Left lung (tissue), 10 donors: ENCODE measurements around the gene CBL. TPM values are rescaled to one million over a fixed set of nuclear protein-coding genes. Genes with fewer than 3 reads are reported as not detected.

Experiments used
- ATAC-seq: fragments of 200-7000 bp; cut with Tn5 transposase; one replicate; pipeline ENCODE4 v1.9.1; 2020; ENCODE audit warnings: moderate library complexity
- DNase-seq, 4 donors: peaks; one replicate each; pipeline ENCODE4 v3.0.0-alpha.2; 2013 to 2020
- H3K27ac ChIP-seq, 2 donors: fragments of 200-600 bp; sonication (generic) in 1 of 2; one replicate each; pipeline versions ENCODE4 v1.5.0 to v1.8.0; 2020 to 2021
- H3K27me3 ChIP-seq, 2 donors: fragments of 200-600 bp; sonication (generic) in 1 of 2; one replicate each; pipeline versions ENCODE4 v1.5.0 to v1.8.0; 2020 to 2021
- H3K36me3 ChIP-seq, 2 donors: fragments of 200-600 bp; sonication (generic) in 1 of 2; one replicate each; pipeline versions ENCODE4 v1.5.0 to v1.8.0; 2020 to 2021
- H3K4me1 ChIP-seq, 2 donors: fragments of 200-600 bp; one replicate each; pipeline ENCODE4 v1.8.0; 2021
- H3K4me3 ChIP-seq, 2 donors: fragments of 200-600 bp; sonication (generic) in 1 of 2; one replicate each; pipeline versions ENCODE4 v1.5.0 to v1.8.0; 2020 to 2021; ENCODE audit warnings: mild to moderate bottlenecking in 1 of 2
- H3K9me3 ChIP-seq, 2 donors: fragments of 200-600 bp; sonication (generic) in 1 of 2; one replicate each; pipeline versions ENCODE4 v1.5.0 to v1.8.0; 2020 to 2021
- intact Hi-C, 2 donors: fragments of 100-400 bp; cut with DNase I; formaldehyde crosslinking; loops; one replicate each; pipeline versions ENCODE4 v1.11.2 to v1.14.2; 2022
- polyA plus RNA-seq, 6 donors: library from polyadenylated mRNA; unstranded; fragments of 120-200 nt; gene quantifications; one replicate each; pipeline ENCODE4 v1.2.1, GENCODE V29; 2013; ENCODE audit not compliant: insufficient read length in 6 of 6
- total RNA-seq, 2 donors: library from RNA; stranded (reverse); fragmentation: NEBNext Ultra II Directional; extraction: Animal tissue kit (Norgen Biotek cat#: 25700); gene quantifications; one replicate each; pipeline ENCODE4 v1.2.1, GENCODE V29; 2021
- TF ChIP-seq, protein P1 (sequence below), 2 donors: fragments of 200-600 bp; sonication (generic) in 1 of 2; IDR thresholded peaks; one replicate each; pipeline versions ENCODE4 v1.5.0 to v1.8.0; 2021; ENCODE audit warnings: antibody characterized with exemption in 2 of 2
- donor health status: DM: no; HTN: yes; CAD: no.
- donor health status: DM: no; HTN: no; CAD: no.

The CBL gene
- total and polyA plus RNA-seq, 8 donors = 18.9 to 36.6 (median 22.1) TPM

DNA sequence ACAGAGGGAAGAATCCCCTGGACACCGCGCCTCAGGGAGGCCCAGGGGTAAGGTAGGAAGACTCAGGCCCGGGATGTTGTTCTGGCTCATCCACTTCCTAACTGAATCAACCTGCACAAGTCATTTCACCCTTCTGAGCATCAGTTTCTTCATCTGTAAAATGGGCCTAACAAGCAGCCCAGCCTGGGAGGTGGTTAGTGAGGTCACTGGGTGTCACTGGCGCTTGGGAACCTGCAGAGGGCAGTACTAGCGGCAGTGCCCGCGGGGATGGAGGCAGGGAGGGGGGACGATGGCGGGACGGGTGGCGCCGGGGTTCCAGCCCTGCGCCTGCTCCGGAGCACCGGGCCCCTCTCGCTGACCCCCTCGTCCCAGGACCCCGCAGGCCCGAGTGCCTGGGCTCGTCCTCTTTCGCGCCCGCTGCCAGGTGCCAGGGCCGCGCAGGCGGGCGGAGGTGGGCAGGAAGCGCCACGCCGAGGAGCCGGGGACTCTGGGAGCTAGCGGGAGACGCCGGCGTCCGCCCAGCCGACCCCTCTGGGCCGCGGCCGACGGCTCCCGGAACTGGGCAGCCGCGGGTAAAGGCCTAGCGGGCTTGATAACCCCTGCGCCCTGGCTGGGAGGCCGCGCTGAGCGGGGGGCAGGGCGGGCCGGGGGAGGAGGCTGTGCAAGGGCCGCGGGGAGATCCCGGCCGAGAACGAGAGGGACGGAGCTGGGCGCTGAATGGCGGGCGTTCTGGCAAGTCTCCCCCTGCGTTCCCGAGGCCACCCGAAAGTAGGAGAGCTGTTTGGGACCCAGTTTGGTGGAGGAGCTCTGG, 37.5 kb upstream of the CBL start, which contains the start of gene NLRX1:
TSS of gene NLRX1 (plus strand) at position 255 of the 811 bp plus-strand sequence. CDS start 2,679 bp downstream, outside the sequence.
- Histone ChIP-seq H3K27ac (peak within 1 kb of the TSS; percentile 90 to 95), H3K4me3 (peak within 1 kb of the TSS; percentile 78 to 83), H3K36me3 (peaks cover 0 to 3% of the 10 kb centered on the region in 2 donors), H3K9me3 (no peaks in the 10 kb centered on the region), H3K4me1 (peaks cover 0 to 13% of the 10 kb centered on the region in 2 donors), H3K27me3 (no peaks in the 10 kb centered on the region)
- ATAC-seq = peak; percentile 97
- intact Hi-C loops = no loop called here
- TF ChIP-seq, protein P1, sequence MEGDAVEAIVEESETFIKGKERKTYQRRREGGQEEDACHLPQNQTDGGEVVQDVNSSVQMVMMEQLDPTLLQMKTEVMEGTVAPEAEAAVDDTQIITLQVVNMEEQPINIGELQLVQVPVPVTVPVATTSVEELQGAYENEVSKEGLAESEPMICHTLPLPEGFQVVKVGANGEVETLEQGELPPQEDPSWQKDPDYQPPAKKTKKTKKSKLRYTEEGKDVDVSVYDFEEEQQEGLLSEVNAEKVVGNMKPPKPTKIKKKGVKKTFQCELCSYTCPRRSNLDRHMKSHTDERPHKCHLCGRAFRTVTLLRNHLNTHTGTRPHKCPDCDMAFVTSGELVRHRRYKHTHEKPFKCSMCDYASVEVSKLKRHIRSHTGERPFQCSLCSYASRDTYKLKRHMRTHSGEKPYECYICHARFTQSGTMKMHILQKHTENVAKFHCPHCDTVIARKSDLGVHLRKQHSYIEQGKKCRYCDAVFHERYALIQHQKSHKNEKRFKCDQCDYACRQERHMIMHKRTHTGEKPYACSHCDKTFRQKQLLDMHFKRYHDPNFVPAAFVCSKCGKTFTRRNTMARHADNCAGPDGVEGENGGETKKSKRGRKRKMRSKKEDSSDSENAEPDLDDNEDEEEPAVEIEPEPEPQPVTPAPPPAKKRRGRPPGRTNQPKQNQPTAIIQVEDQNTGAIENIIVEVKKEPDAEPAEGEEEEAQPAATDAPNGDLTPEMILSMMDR (IDR thresholded peaks at IDR 0.05) = peak; percentile 65 to 88
- peak; percentile 75 to 97 (median 90) for DNase-seq

DNA sequence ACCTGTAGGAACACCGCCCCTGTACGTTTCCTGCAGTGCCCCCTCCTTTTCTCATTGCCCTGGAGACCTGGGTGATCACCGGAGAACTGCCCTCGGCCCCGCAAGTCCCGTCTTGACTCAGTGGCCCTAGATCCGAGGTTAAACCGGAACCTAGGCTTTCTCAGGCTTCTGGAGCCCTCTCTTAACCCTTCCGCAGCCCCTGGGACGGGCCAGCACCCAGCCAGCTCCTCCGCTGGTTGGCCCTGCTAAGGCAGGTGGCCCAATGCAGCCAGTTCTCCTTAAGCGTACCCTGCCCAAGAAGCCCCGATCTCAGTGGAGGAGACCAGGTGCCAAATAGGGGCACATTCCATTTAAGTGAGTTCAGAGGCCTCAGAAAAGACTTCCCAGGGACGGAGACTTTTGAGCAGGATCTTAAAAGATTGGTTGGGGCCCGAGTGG, 36.8 kb upstream of the CBL start:
- Histone ChIP-seq H3K9me3 (no peaks in the 10 kb centered on the region), H3K27ac (peak overlapping the region; percentile 90 to 95), H3K4me1 (peaks cover 0 to 13% of the 10 kb centered on the region in 2 donors), H3K36me3 (peaks cover 0 to 10% of the 10 kb centered on the region in 2 donors), H3K4me3 (peak overlapping the region; percentile 78 to 83), H3K27me3 (no peaks in the 10 kb centered on the region)
- DNase-seq = peak in 3 of 4 donors; percentile 29 to 60 (median 59)
- intact Hi-C loops = no loop called here
- TF ChIP-seq, protein P1 (IDR thresholded peaks at IDR 0.05) = no peak
- ATAC-seq = peak; percentile 72

DNA sequence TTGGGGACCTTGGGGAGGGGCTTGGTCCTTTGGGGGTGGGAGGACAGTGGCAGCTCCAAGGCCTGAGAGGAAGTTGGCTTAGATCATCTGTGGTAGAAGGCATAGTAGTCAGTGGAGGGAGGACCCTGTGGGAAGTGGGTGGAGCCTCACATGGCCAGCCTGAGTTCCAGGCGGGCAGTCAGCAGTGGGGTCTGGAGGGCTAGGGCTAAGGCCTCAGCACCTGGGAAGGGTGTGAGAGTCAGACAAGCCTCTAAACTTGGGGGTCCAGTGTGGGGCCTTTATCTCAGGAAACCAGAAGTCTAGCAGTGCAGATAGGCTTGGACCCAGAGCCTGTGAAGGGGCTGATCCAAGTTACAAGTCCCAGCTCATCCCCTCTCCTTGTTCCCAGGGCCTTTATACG, 33.6 kb upstream of the CBL start:
- intact Hi-C loops = no loop called here
- Histone ChIP-seq H3K27ac (no peak overlapping the region), H3K4me3 (no peak overlapping the region), H3K36me3 (peaks cover 0 to 30% of the 10 kb centered on the region in 2 donors), H3K9me3 (no peaks in the 10 kb centered on the region), H3K4me1 (peaks cover 0 to 13% of the 10 kb centered on the region in 2 donors), H3K27me3 (no peaks in the 10 kb centered on the region)
- ATAC-seq (no peak), DNase-seq (no peak)
- TF ChIP-seq, protein P1 (IDR thresholded peaks at IDR 0.05) = no peak

DNA sequence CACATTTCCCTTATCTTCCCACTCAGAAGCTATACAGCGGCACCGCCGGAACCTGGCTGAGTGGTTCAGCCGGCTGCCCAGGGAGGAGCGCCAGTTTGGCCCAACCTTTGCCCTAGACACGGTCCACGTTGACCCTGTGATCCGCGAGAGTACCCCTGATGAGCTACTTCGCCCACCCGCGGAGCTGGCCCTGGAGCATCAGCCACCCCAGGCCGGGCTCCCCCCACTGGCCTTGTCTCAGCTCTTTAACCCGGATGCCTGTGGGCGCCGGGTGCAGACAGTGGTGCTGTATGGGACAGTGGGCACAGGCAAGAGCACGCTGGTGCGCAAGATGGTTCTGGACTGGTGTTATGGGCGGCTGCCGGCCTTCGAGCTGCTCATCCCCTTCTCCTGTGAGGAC, 32.7 kb upstream of the CBL start:
- DNase-seq (peak in 1 of 4 donors; percentile 73), ATAC-seq (no peak)

More for the DNA sequence above, 32.7 kb upstream of the CBL start:
- intact Hi-C loops = no loop called here
- H3K27me3 ChIP-seq = no peaks in the 10 kb centered on the region
- TF ChIP-seq, protein P1 (IDR thresholded peaks at IDR 0.05) = no peak
- peaks cover 0 to 33% of the 10 kb centered on the region in 2 donors for H3K36me3 ChIP-seq
- no peaks in the 10 kb centered on the region for H3K9me3 ChIP-seq
- peaks cover 0 to 13% of the 10 kb centered on the region in 2 donors for H3K4me1 ChIP-seq
- H3K4me3 ChIP-seq = no peak overlapping the region
- H3K27ac ChIP-seq = no peak overlapping the region
